ENCODE results near the gene ACOT12. TPM values are rescaled to one million over a fixed set of nuclear protein-coding genes. Genes with fewer than 3 reads are reported as not detected.
A peak's percentile ranks its signal among the peaks of the same experiment; 100 is the strongest.

ACOT12 gene
- total and polyA plus RNA-seq, 2 of the 13 experiments (the other 11 are each of a cell fraction or from before 2014, with no cell fraction given), result not detected

GRCh38 chr5:81353189-81353588, 40.7 kb downstream of the ACOT12 start (continued):
- TF ChIP-seq ZNF431 (CRISPR knock-in tag; IDR thresholded peaks at IDR 0.05; ENCODE audit: borderline replicate concordance, low read depth) (no peak), CREB1 (IDR thresholded peaks at IDR 0.05) (peak; percentile 62), CREB1 (CRISPR knock-in tag; IDR thresholded peaks at IDR 0.05) (peak; percentile 74), TCF7 (IDR thresholded peaks at IDR 0.05; ENCODE audit: low read depth) (peak; percentile 75), WIZ (CRISPR knock-in tag; IDR thresholded peaks at IDR 0.05) (no peak), ZNF446 (CRISPR knock-in tag; IDR thresholded peaks at IDR 0.05) (no peak), ZNF883 (CRISPR knock-in tag; IDR thresholded peaks at IDR 0.05; ENCODE audit: not compliant biosample characterization) (no peak), SMYD3 (CRISPR knock-in tag; IDR thresholded peaks at IDR 0.05) (no peak), ZNF430 (CRISPR knock-in tag; IDR thresholded peaks at IDR 0.05) (no peak; the same call in 1 of the 2 replicates), KLF15 (CRISPR knock-in tag; IDR thresholded peaks at IDR 0.05; ENCODE audit: borderline replicate concordance) (no peak), KDM6A (CRISPR knock-in tag; IDR thresholded peaks at IDR 0.05; ENCODE audit: low read depth) (peak; percentile 93), ZSCAN20 (CRISPR knock-in tag; IDR thresholded peaks at IDR 0.05; ENCODE audit: borderline replicate concordance) (no peak), ZFP36 (IDR thresholded peaks at IDR 0.05; ENCODE audit: borderline replicate concordance, low read depth, low read length, partially characterized antibody) (no peak), HNRNPK (IDR thresholded peaks at IDR 0.05; ENCODE audit: low read depth, low read length, poor library complexity, severe bottlenecking) (no peak), SIX1 (CRISPR knock-in tag; IDR thresholded peaks at IDR 0.05; ENCODE audit: borderline replicate concordance) (peak; percentile 64; the same call in 1 of the 2 replicates), RELA (CRISPR knock-in tag; IDR thresholded peaks at IDR 0.05) (no peak), HOXA7 (CRISPR knock-in tag; IDR thresholded peaks at IDR 0.05) (no peak), AHR (CRISPR knock-in tag; IDR thresholded peaks at IDR 0.05) (no peak), POLR2AphosphoS2 (IDR thresholded peaks at IDR 0.05; ENCODE audit: low read depth, low read length) (no peak), FIP1L1 (IDR thresholded peaks at IDR 0.05; ENCODE audit: borderline replicate concordance, insufficient read depth, low read depth, low read length) (no peak), EED (CRISPR knock-in tag; IDR thresholded peaks at IDR 0.05) (no peak), ZNF235 (CRISPR knock-in tag; IDR thresholded peaks at IDR 0.05; ENCODE audit: borderline replicate concordance) (no peak)
- TF ChIP-seq, protein P1, sequence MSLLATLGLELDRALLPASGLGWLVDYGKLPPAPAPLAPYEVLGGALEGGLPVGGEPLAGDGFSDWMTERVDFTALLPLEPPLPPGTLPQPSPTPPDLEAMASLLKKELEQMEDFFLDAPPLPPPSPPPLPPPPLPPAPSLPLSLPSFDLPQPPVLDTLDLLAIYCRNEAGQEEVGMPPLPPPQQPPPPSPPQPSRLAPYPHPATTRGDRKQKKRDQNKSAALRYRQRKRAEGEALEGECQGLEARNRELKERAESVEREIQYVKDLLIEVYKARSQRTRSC (CRISPR knock-in tag; IDR thresholded peaks at IDR 0.05; ENCODE audit: low read depth), result no peak
- TF ChIP-seq, protein P2, sequence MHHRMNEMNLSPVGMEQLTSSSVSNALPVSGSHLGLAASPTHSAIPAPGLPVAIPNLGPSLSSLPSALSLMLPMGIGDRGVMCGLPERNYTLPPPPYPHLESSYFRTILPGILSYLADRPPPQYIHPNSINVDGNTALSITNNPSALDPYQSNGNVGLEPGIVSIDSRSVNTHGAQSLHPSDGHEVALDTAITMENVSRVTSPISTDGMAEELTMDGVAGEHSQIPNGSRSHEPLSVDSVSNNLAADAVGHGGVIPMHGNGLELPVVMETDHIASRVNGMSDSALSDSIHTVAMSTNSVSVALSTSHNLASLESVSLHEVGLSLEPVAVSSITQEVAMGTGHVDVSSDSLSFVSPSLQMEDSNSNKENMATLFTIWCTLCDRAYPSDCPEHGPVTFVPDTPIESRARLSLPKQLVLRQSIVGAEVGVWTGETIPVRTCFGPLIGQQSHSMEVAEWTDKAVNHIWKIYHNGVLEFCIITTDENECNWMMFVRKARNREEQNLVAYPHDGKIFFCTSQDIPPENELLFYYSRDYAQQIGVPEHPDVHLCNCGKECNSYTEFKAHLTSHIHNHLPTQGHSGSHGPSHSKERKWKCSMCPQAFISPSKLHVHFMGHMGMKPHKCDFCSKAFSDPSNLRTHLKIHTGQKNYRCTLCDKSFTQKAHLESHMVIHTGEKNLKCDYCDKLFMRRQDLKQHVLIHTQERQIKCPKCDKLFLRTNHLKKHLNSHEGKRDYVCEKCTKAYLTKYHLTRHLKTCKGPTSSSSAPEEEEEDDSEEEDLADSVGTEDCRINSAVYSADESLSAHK (CRISPR knock-in tag; IDR thresholded peaks at IDR 0.05; ENCODE audit: borderline replicate concordance), result no peak
- TF ChIP-seq, protein P3, sequence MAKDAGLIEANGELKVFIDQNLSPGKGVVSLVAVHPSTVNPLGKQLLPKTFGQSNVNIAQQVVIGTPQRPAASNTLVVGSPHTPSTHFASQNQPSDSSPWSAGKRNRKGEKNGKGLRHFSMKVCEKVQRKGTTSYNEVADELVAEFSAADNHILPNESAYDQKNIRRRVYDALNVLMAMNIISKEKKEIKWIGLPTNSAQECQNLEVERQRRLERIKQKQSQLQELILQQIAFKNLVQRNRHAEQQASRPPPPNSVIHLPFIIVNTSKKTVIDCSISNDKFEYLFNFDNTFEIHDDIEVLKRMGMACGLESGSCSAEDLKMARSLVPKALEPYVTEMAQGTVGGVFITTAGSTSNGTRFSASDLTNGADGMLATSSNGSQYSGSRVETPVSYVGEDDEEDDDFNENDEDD (CRISPR knock-in tag; IDR thresholded peaks at IDR 0.05; ENCODE audit: borderline replicate concordance), result no peak
